HCT116 (cell line): ENCODE measurements around the gene CELF2. TPM values are rescaled to one million over a fixed set of nuclear protein-coding genes. Genes with fewer than 3 reads are reported as not detected.

ENCODE experiments used
- ATAC-seq: fragments of 200-7000 bp; cut with Tn5 transposase; 2 replicates; pipeline ENCODE4 v1.9.1; 2020; ENCODE audit warnings: mild to moderate bottlenecking, moderate library complexity
- BruUV-seq: library from RNA; stranded (reverse); fragments of 400-500 nt; replicated peaks from 2 replicates; lab custom pipeline; 2021; lab: Mats Ljungman, UMichigan
- CTCF ChIA-PET: fragments of 300-600 bp; sonication (Branson Sonifier 250); formaldehyde crosslinking; loops from one replicate; lab custom pipeline; 2021; ENCODE audit warnings: antibody characterized with exemption; lab: Charles Lee
- POLR2A ChIA-PET: fragments of 300-600, 350-600 bp; sonication (Branson Sonifier 250); formaldehyde crosslinking; loops from one replicate; lab custom pipeline; 2021; ENCODE audit warnings: antibody characterized with exemption; lab: Charles Lee
- RAD21 ChIA-PET, 2 experiments: fragments of 300-600 bp; sonication (Branson Sonifier 250); formaldehyde crosslinking; loops; one replicate each; lab custom pipeline; 2023; ENCODE audit warnings: low total read pairs in 2 of 2; ENCODE audit not compliant: uncharacterized antibody in 2 of 2, unreplicated experiment in 2 of 2, low non-redundant PET in 1 of 2; lab: Charles Lee
- DNase-seq: peaks from one replicate; pipeline ENCODE4 v3.0.0-alpha.2; 2010; ENCODE audit warnings: low read depth, low spot score
- H2AFZ ChIP-seq: fragments of 200-600 bp; shearing (Covaris generic), sonication (generic); 2 replicates; pipeline ENCODE4 v1.6.1; 2017; ENCODE audit warnings: low read depth, mixed run types, mixed read lengths, antibody characterized with exemption, low read length; ENCODE audit not compliant: poor library complexity, severe bottlenecking
- H3K27ac ChIP-seq: 2 replicates; pipeline ENCODE4 v1.5.1; 2012; ENCODE audit warnings: low read depth, low read length
- H3K27me3 ChIP-seq: fragments of 200-600 bp; sonication (generic); 2 replicates; pipeline ENCODE4 v1.6.1; 2016; ENCODE audit warnings: mixed run types, low read length, mixed read lengths; ENCODE audit not compliant: insufficient read depth
- H3K36me3 ChIP-seq, 2 experiments: fragments of 200-500 bp in 1 of 2; fragments of 200-600 bp in 1 of 2; sonication (Bioruptor generic) in 1 of 2; sonication (generic) in 1 of 2; 2 replicates each; pipeline versions ENCODE4 v1.5.1 to v1.6.1; 2014 to 2016; ENCODE audit warnings: low read length in 2 of 2, inconsistent platforms in 1 of 2, mixed read lengths in 1 of 2, mixed run types in 1 of 2; ENCODE audit not compliant: insufficient read depth in 2 of 2, control insufficient read depth in 1 of 2
- H3K4me1 ChIP-seq, 2 experiments: fragments of 200-600 bp in 1 of 2; sonication (generic) in 1 of 2; 2 replicates each; pipeline versions ENCODE4 v1.5.1 to v1.6.1; 2012 to 2017; ENCODE audit warnings: low read length in 2 of 2, inconsistent platforms in 1 of 2, mild to moderate bottlenecking in 1 of 2, mixed read lengths in 1 of 2, mixed run types in 1 of 2, moderate library complexity in 1 of 2; ENCODE audit not compliant: insufficient read depth in 2 of 2, control insufficient read depth in 1 of 2
- H3K4me2 ChIP-seq: fragments of 200-600 bp; sonication (generic); 2 replicates; pipeline ENCODE4 v1.6.1; 2017; ENCODE audit warnings: mixed run types, low read length, mixed read lengths
- H3K4me3 ChIP-seq, 2 experiments: fragments of 200-600 bp in 1 of 2; sonication (generic) in 1 of 2; replicated peaks in 1 of 2; 2 replicates each; pipeline ENCODE4 v1.5.1; 2011 to 2016; ENCODE audit warnings: low read length in 2 of 2, control low read depth in 1 of 2, low read depth in 1 of 2, mild to moderate bottlenecking in 1 of 2, mixed read lengths in 1 of 2, mixed run types in 1 of 2
- H3K79me2 ChIP-seq: fragments of 200-600 bp; sonication (generic); 2 replicates; pipeline ENCODE4 v1.6.1; 2017; ENCODE audit warnings: mild to moderate bottlenecking, mixed run types, low read length, moderate library complexity, mixed read lengths; ENCODE audit not compliant: insufficient read depth
- H3K9ac ChIP-seq: fragments of 200-600 bp; sonication (generic); 2 replicates; pipeline ENCODE4 v1.6.1; 2016; ENCODE audit warnings: low read length, mixed read lengths
- H3K9me2 ChIP-seq: fragments of 200-600 bp; sonication (generic), shearing (Covaris generic); 2 replicates; pipeline ENCODE4 v1.6.1; 2017; ENCODE audit warnings: mixed run types, mild to moderate bottlenecking, moderate library complexity; ENCODE audit not compliant: insufficient read depth
- H3K9me3 ChIP-seq, 2 experiments: fragments of 200-500 bp in 1 of 2; fragments of 200-600 bp in 1 of 2; sonication (Bioruptor generic) in 1 of 2; sonication (generic) in 1 of 2; 2 replicates each; pipeline ENCODE4 v1.6.1; 2014 to 2017; ENCODE audit warnings: low read length in 2 of 2, mixed read lengths in 2 of 2, inconsistent platforms in 1 of 2, low read depth in 1 of 2, mild to moderate bottlenecking in 1 of 2, mixed run types in 1 of 2, moderate library complexity in 1 of 2; ENCODE audit not compliant: control insufficient read depth in 1 of 2, insufficient read depth in 1 of 2
- H4K20me1 ChIP-seq: fragments of 200-600 bp; sonication (generic), shearing (Covaris generic); 2 replicates; pipeline ENCODE4 v1.6.1; 2017; ENCODE audit warnings: mixed run types, mild to moderate bottlenecking, moderate library complexity; ENCODE audit not compliant: insufficient read depth
- CBX3 ChIP-seq: IDR thresholded peaks from 2 replicates; pipeline ENCODE4 v1.6.1; 2012; ENCODE audit warnings: low read depth
- CEBPB ChIP-seq: IDR thresholded peaks from 2 replicates; pipeline ENCODE4 v1.6.1; 2012; ENCODE audit warnings: low read depth
- EGR1 ChIP-seq: IDR thresholded peaks from 2 replicates; pipeline ENCODE4 v1.6.1; 2012; ENCODE audit warnings: low read depth
- ELF1 ChIP-seq: IDR thresholded peaks from 2 replicates; pipeline ENCODE4 v1.6.1; 2012; ENCODE audit warnings: low read depth, borderline replicate concordance
- EZH2phosphoT487 ChIP-seq: fragments of 200-600 bp; IDR thresholded peaks from 2 replicates; pipeline ENCODE4 v1.6.1; 2018; ENCODE audit warnings: antibody characterized with exemption, borderline replicate concordance
- FOSL1 ChIP-seq: IDR thresholded peaks from 2 replicates; pipeline ENCODE4 v1.6.1; 2012; ENCODE audit warnings: low read depth
- JUND ChIP-seq: IDR thresholded peaks from 2 replicates; pipeline ENCODE4 v1.6.1; 2012
- POLR2A ChIP-seq: IDR thresholded peaks from 2 replicates; pipeline ENCODE4 v1.7.0; 2011; ENCODE audit warnings: borderline replicate concordance; ENCODE audit not compliant: insufficient read depth, insufficient read length; ENCODE audit errors: extremely low read depth
- POLR2AphosphoS5 ChIP-seq: IDR thresholded peaks from 2 replicates; pipeline ENCODE4 v1.6.1; 2011; ENCODE audit warnings: mild to moderate bottlenecking, low read depth, low read length, moderate library complexity
- RAD21 ChIP-seq: IDR thresholded peaks from 2 replicates; pipeline ENCODE4 v1.6.1; 2012; ENCODE audit warnings: low read depth, mild to moderate bottlenecking
- SIN3A ChIP-seq: IDR thresholded peaks from 2 replicates; pipeline ENCODE4 v1.6.1; 2012; ENCODE audit warnings: low read depth
- SP1 ChIP-seq: IDR thresholded peaks from 2 replicates; pipeline ENCODE4 v1.6.1; 2012; ENCODE audit warnings: low read depth
- SRF ChIP-seq: IDR thresholded peaks from 2 replicates; pipeline ENCODE4 v1.6.1; 2012; ENCODE audit warnings: low read depth
- TCF7L2 ChIP-seq: IDR thresholded peaks from 2 replicates; pipeline ENCODE4 v1.7.0; 2011; ENCODE audit warnings: borderline replicate concordance, inconsistent platforms; ENCODE audit not compliant: insufficient read depth, insufficient read length; ENCODE audit errors: extremely low read depth
- YY1 ChIP-seq: IDR thresholded peaks from 2 replicates; pipeline ENCODE4 v1.6.1; 2011; ENCODE audit warnings: low read length, low read depth, moderate library complexity, mild to moderate bottlenecking; ENCODE audit not compliant: insufficient replicate concordance; ENCODE audit errors: extremely low read depth
- ZFX ChIP-seq: fragments of 450-650 bp; IDR thresholded peaks from 2 replicates; pipeline ENCODE4 v1.6.1; 2017
- ZNF274 ChIP-seq: fragments of 200-500 bp; sonication (Bioruptor generic); IDR thresholded peaks from 2 replicates; pipeline ENCODE4 v1.6.1; 2014; ENCODE audit warnings: mild to moderate bottlenecking, low read depth, low read length, inconsistent platforms
- intact Hi-C: fragments of 100-400 bp; cut with micrococcal nuclease; formaldehyde crosslinking; loops from 2 replicates; pipeline ENCODE4 v1.10.0; 2022
- total RNA-seq: library from RNA; stranded (reverse); gene quantifications from one replicate; pipeline ENCODE4 v1.2.1, GENCODE V29; 2021; ENCODE audit not compliant: unreplicated experiment
- TF ChIP-seq, protein P1 (sequence below): IDR thresholded peaks from 2 replicates; pipeline ENCODE4 v1.6.1; 2012
- TF ChIP-seq, protein P2 (sequence below): IDR thresholded peaks from 2 replicates; pipeline ENCODE4 v1.6.1; 2012; ENCODE audit warnings: low read depth
- TF ChIP-seq, protein P3 (sequence below): IDR thresholded peaks from 2 replicates; pipeline ENCODE4 v1.6.1; 2011; ENCODE audit warnings: mild to moderate bottlenecking, low read length, moderate library complexity; ENCODE audit not compliant: insufficient replicate concordance; ENCODE audit errors: extremely low read depth

Gene CELF2
- total RNA-seq, 1 experiment from 2014 or later, result 0.66 TPM

GRCh38 chr10:11005725-11006427 lies 11.8 kb upstream of the CELF2 start:
- BruUV-seq, result no TSS peak
- POLR2A ChIA-PET, result no interaction called here

More at GRCh38 chr10:11005725-11006427, 11.8 kb upstream of the CELF2 start:
- Histone ChIP-seq H3K36me3 (no peaks in the 10 kb centered on the region), H3K27me3 (no peaks in the 10 kb centered on the region), H3K9me3 (peaks cover 0 to 9% of the 10 kb centered on the region in 2 experiments; a peak in 2 of 4 replicates), H3K4me1 (no peaks in the 10 kb centered on the region), H3K4me2 (no peak overlapping the region), H3K9me2 (no peaks in the 10 kb centered on the region), H3K4me3 (no peak overlapping the region), H3K27ac (no peak overlapping the region), H4K20me1 (no peaks in the 10 kb centered on the region), H3K79me2 (no peaks in the 10 kb centered on the region), H3K9ac (no peak overlapping the region), H2AFZ (no peak overlapping the region)
- intact Hi-C loops, result no loop called here
- DNase-seq, result no peak
- TF ChIP-seq YY1 (no peak), JUND (no peak), EZH2phosphoT487 (no peak), SP1 (no peak), CEBPB (no peak), CBX3 (no peak), EGR1 (no peak), ZNF274 (no peak), POLR2A (no peak), POLR2AphosphoS5 (no peak), TCF7L2 (no peak), FOSL1 (no peak), SRF (no peak), ZFX (no peak), RAD21 (no peak), SIN3A (no peak), ELF1 (no peak)
- TF ChIP-seq, protein P1, sequence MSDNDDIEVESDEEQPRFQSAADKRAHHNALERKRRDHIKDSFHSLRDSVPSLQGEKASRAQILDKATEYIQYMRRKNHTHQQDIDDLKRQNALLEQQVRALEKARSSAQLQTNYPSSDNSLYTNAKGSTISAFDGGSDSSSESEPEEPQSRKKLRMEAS, result no peak
- TF ChIP-seq, protein P2, sequence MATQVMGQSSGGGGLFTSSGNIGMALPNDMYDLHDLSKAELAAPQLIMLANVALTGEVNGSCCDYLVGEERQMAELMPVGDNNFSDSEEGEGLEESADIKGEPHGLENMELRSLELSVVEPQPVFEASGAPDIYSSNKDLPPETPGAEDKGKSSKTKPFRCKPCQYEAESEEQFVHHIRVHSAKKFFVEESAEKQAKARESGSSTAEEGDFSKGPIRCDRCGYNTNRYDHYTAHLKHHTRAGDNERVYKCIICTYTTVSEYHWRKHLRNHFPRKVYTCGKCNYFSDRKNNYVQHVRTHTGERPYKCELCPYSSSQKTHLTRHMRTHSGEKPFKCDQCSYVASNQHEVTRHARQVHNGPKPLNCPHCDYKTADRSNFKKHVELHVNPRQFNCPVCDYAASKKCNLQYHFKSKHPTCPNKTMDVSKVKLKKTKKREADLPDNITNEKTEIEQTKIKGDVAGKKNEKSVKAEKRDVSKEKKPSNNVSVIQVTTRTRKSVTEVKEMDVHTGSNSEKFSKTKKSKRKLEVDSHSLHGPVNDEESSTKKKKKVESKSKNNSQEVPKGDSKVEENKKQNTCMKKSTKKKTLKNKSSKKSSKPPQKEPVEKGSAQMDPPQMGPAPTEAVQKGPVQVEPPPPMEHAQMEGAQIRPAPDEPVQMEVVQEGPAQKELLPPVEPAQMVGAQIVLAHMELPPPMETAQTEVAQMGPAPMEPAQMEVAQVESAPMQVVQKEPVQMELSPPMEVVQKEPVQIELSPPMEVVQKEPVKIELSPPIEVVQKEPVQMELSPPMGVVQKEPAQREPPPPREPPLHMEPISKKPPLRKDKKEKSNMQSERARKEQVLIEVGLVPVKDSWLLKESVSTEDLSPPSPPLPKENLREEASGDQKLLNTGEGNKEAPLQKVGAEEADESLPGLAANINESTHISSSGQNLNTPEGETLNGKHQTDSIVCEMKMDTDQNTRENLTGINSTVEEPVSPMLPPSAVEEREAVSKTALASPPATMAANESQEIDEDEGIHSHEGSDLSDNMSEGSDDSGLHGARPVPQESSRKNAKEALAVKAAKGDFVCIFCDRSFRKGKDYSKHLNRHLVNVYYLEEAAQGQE, result no peak
- TF ChIP-seq, protein P3, sequence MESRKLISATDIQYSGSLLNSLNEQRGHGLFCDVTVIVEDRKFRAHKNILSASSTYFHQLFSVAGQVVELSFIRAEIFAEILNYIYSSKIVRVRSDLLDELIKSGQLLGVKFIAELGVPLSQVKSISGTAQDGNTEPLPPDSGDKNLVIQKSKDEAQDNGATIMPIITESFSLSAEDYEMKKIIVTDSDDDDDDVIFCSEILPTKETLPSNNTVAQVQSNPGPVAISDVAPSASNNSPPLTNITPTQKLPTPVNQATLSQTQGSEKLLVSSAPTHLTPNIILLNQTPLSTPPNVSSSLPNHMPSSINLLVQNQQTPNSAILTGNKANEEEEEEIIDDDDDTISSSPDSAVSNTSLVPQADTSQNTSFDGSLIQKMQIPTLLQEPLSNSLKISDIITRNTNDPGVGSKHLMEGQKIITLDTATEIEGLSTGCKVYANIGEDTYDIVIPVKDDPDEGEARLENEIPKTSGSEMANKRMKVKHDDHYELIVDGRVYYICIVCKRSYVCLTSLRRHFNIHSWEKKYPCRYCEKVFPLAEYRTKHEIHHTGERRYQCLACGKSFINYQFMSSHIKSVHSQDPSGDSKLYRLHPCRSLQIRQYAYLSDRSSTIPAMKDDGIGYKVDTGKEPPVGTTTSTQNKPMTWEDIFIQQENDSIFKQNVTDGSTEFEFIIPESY, result no peak
- CTCF ChIA-PET, result no interaction called here
- RAD21 ChIA-PET, result no interaction called here
- no peak for ATAC-seq
